Measurements from ENCODE around the gene FHL3. TPM values are rescaled to one million over a fixed set of nuclear protein-coding genes. Genes with fewer than 3 reads are reported as not detected.

The FHL3 gene
- polyA plus RNA-seq, 2 donors, result 8.3 to 13.7 TPM

DNA sequence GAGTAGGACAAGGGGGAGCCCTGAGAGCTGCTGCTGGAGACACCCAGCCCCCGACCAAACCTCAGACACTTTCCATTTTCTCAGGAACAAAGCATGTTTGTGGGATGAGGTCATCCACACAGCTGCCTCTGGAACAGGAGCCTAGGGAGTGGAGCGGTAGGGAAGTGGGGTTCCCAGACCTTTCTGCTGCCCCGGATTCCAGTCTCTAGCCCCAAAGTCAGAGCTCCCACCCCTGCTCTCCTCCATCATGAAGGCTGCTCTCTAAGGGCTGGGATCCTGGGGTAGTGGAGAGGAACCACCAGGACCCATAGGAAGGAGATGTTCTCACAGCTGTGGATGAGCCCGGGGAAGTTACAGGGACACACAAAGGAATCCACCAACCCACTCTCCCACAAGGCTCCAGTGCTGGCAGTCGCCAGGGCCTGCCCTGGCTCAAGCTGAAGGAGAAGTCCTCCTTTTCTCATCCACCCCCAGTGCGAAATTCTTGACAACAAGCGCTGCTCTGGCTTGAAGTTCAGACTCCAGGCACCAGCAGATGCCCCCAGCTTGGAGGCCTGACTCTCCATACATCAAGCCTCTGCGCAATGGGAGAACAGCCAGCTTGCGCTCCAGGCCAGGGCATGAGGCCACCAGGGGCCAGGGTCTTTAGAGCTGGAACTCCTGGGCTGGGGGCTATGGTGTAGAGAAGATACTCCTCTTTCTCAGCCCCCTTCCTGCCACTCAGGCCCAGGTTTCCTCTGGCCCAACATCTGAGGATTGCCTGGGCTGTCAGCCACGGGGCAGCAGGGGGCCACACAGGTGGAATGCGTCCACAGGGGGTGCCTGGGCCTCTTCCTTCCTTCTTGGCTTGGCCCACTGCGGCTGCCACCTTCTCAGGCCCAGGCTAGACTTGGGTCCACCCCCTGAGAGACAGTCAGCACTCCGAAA, 4.5 kb downstream of the FHL3 start:
- peaks cover 8 to 22% of the 10 kb centered on the region in 2 donors for H3K4me1 ChIP-seq (ENCODE audit: control insufficient read depth in 2 of 2, insufficient read depth in 2 of 2, low read length in 1 of 2)
- H3K36me3 ChIP-seq (ENCODE audit: control insufficient read depth in 2 of 2, insufficient read depth in 2 of 2, low read length in 1 of 2), result peaks cover 0 to 4% of the 10 kb centered on the region in 2 donors
- H3K27ac ChIP-seq (ENCODE audit: low read depth in 2 of 2, low read length in 1 of 2), result peak overlapping the region; percentile 79 to 88
- H3K4me3 ChIP-seq (ENCODE audit: low read depth in 1 of 2, low read length in 2 of 2), result no peak overlapping the region
- H3K9me3 ChIP-seq (ENCODE audit: control insufficient read depth in 2 of 2, insufficient read depth in 1 of 2, low read depth in 1 of 2, low read length in 1 of 2), result no peaks in the 10 kb centered on the region
- H3K27me3 ChIP-seq (ENCODE audit: control insufficient read depth in 1 of 2, insufficient read depth in 2 of 2, low read length in 2 of 2), result no peaks in the 10 kb centered on the region
- 41 to 46% methylated on average over 13 of the region's 13 CpGs for WGBS, 2 donors

DNA sequence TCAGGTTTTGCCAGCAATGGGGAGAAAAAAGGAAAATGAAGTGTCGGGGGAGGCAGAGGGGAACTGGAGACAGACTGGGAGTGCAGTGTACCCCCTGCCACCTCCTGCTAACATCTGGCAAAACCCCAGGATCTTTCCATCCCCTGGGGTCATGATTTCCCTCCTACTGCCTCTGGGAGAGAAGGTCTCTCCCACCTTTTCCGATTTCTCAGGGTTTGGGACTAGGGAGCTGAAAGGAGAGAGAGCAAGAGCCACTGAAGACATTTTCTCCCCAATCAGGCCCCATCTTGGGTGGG, 5.1 kb downstream of the FHL3 start:
- Histone ChIP-seq H3K4me3 (ENCODE audit: low read depth in 1 of 2, low read length in 2 of 2) (no peak overlapping the region), H3K27me3 (ENCODE audit: control insufficient read depth in 1 of 2, insufficient read depth in 2 of 2, low read length in 2 of 2) (no peaks in the 10 kb centered on the region), H3K36me3 (ENCODE audit: control insufficient read depth in 2 of 2, insufficient read depth in 2 of 2, low read length in 1 of 2) (peaks cover 0 to 4% of the 10 kb centered on the region in 2 donors), H3K4me1 (ENCODE audit: control insufficient read depth in 2 of 2, insufficient read depth in 2 of 2, low read length in 1 of 2) (peaks cover 8 to 23% of the 10 kb centered on the region in 2 donors), H3K27ac (ENCODE audit: low read depth in 2 of 2, low read length in 1 of 2) (peak overlapping the region; percentile 79 to 88), H3K9me3 (ENCODE audit: control insufficient read depth in 2 of 2, insufficient read depth in 1 of 2, low read depth in 1 of 2, low read length in 1 of 2) (no peaks in the 10 kb centered on the region)
- WGBS, 2 donors, result 54 to 61% methylated on average over 2 of the region's 2 CpGs

DNA sequence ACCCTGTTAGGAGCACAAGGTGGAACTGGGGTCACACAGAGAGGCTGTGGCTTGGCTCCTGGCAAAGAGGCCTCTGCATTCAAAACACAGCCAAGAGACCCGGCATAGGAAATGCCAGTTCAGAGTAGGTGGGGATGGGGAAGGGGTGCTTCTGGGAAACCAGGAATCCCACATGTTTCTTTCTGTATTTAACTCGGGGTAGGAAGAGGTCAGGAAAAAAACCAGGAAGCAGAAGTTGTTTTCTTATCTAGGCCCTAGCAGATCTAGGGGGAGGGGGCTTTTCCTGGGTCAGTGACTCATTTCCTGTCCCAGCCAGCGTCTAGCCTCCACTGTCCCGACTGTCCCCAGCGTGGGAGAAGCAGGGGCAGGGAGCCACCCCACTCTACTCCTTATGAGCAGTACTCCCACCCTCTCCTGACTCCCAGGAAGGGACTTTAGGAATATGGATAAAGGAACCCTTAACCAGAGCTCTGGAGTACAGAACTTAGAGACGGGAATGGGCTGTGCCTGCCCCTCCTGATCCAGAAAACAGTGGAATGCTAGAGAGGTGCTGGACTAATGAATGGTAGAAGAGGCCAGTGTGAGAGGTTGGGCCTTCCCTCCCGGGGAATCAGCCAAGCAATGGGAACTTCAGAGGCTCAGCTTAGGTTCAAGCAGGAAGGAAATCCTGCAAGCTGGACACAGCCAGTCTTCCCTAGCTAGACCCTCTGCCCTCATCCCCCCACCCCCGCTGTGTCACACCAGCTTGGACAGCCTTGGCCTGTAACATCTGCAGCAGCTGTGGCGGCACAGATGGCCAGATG, 5.7 kb downstream of the FHL3 start:
- Histone ChIP-seq H3K4me1 (ENCODE audit: control insufficient read depth in 2 of 2, insufficient read depth in 2 of 2, low read length in 1 of 2) (peaks cover 8 to 27% of the 10 kb centered on the region in 2 donors), H3K36me3 (ENCODE audit: control insufficient read depth in 2 of 2, insufficient read depth in 2 of 2, low read length in 1 of 2) (peaks cover 0 to 4% of the 10 kb centered on the region in 2 donors), H3K27me3 (ENCODE audit: control insufficient read depth in 1 of 2, insufficient read depth in 2 of 2, low read length in 2 of 2) (no peaks in the 10 kb centered on the region), H3K9me3 (ENCODE audit: control insufficient read depth in 2 of 2, insufficient read depth in 1 of 2, low read depth in 1 of 2, low read length in 1 of 2) (no peaks in the 10 kb centered on the region), H3K4me3 (ENCODE audit: low read depth in 1 of 2, low read length in 2 of 2) (no peak overlapping the region), H3K27ac (ENCODE audit: low read depth in 2 of 2, low read length in 1 of 2) (peak overlapping the region; percentile 79 to 88)
- 26 to 28% methylated on average over 9 of the region's 9 CpGs for WGBS, 2 donors

DNA sequence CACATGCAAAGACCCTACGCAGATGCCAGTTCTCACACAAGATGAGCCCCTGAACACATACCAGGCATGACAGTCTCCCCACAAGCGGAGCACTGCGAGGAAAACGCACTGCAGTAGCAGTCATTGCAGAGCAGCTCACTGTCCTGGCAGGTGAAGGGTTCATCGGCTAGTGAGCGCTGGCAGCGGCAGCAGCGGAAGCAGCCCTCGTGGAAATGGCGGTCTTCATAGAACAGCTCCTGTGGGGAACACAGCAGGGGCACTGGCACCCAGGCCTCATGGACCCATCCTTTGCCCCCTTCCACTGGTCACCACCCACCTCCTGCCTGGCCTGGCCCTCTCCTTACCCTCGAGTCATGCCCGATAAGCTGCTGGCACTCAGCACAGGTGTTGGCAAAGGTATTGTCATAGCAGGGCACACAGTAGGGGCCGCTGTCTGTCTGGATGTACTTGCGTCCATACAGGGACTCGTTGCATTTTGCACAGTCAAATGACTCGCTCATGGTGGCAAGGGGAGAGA, 6.3 kb downstream of the FHL3 start:
- Histone ChIP-seq H3K4me1 (ENCODE audit: control insufficient read depth in 2 of 2, insufficient read depth in 2 of 2, low read length in 1 of 2) (peaks cover 8 to 23% of the 10 kb centered on the region in 2 donors), H3K36me3 (ENCODE audit: control insufficient read depth in 2 of 2, insufficient read depth in 2 of 2, low read length in 1 of 2) (peaks cover 0 to 4% of the 10 kb centered on the region in 2 donors)

DNA sequence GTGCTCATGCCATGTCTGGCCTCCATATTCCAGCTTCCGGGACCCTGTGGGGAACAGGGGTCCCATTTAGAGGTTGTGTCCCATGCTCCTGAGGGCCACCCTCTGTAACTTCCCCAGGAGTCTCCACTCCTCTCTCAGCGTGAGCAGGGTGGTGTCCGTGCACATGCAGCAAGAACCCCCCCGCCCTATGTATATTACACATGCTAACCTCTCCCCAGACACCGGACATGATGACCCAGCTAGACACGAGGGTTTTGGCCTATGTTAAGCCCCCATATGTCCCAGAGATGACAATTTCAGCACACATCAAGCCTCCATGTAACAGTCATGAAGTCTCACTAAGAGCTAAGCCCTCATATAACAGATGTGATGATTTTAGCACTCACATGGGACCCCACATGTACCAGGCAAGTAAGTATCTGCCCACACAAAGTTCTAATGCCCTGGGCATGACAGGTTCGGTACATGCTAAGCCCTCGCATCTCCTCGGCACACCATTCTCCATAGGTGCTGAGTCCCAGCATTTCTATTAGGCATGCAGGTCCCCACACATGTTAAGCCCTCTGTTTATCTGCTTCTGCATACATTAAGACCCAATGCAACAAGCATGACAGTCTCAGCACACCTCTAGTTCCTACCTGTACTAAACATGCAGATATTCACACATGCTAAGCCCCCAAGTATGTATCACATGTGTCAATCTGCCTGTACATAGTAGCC, 7.1 kb downstream of the FHL3 start:
- peak overlapping the region; percentile 79 to 88 for H3K27ac ChIP-seq (ENCODE audit: low read depth in 2 of 2, low read length in 1 of 2)
- no peak overlapping the region for H3K4me3 ChIP-seq (ENCODE audit: low read depth in 1 of 2, low read length in 2 of 2)
- peaks cover 0 to 4% of the 10 kb centered on the region in 2 donors for H3K36me3 ChIP-seq (ENCODE audit: control insufficient read depth in 2 of 2, insufficient read depth in 2 of 2, low read length in 1 of 2)
- 75 to 82% methylated on average over 9 of the region's 9 CpGs for WGBS, 2 donors
- peaks cover 8 to 23% of the 10 kb centered on the region in 2 donors for H3K4me1 ChIP-seq (ENCODE audit: control insufficient read depth in 2 of 2, insufficient read depth in 2 of 2, low read length in 1 of 2)
- no peaks in the 10 kb centered on the region for H3K9me3 ChIP-seq (ENCODE audit: control insufficient read depth in 2 of 2, insufficient read depth in 1 of 2, low read depth in 1 of 2, low read length in 1 of 2)
- no peaks in the 10 kb centered on the region for H3K27me3 ChIP-seq (ENCODE audit: control insufficient read depth in 1 of 2, insufficient read depth in 2 of 2, low read length in 2 of 2)

More for the DNA sequence above, 6.3 kb downstream of the FHL3 start:
- WGBS, 2 donors, result 75% methylated on average over 16 of the region's 16 CpGs
- Histone ChIP-seq H3K4me3 (ENCODE audit: low read depth in 1 of 2, low read length in 2 of 2) (no peak overlapping the region), H3K27me3 (ENCODE audit: control insufficient read depth in 1 of 2, insufficient read depth in 2 of 2, low read length in 2 of 2) (no peaks in the 10 kb centered on the region), H3K9me3 (ENCODE audit: control insufficient read depth in 2 of 2, insufficient read depth in 1 of 2, low read depth in 1 of 2, low read length in 1 of 2) (no peaks in the 10 kb centered on the region), H3K27ac (ENCODE audit: low read depth in 2 of 2, low read length in 1 of 2) (peak overlapping the region; percentile 79 to 88)

DNA sequence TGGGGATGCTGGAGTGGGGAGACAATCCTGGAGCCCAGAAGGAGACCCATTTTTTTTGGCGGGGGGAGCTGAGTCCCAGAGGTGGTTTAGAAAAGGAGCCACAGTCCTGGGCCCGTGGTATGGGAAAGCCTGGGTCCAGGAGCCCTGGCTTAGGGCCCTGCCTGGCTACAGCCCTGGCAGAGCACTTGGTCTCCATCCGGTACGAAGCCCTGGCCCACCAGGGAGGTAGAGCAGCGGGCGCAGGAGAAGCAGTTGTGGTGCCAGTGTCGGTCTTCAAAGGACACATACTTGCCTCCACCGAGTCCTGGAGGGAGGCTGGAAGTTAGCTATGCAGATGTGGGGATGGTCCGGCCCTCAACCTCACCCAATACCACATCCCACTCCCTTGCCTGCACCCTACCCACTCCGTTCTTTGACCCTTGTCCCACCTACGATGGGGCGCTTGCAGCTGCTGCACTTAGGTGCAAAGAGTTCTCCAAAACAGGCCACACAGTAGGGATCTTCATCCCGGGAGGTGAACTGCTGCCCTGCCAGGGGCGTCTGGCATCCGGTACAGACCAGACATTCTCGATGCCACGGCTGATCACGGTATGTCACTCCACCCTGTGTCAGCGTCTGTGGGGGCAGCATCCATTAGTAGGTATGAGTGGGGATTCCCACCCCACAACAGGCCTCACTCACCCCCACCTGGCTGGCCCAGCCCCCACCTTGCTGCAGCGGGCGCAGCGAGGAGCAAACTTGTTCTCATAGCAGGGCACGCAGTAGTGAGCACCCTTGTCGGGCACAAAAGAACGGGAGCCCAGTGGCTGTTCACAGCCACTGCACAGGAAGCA, 7.8 kb downstream of the FHL3 start:
- Histone ChIP-seq H3K27me3 (ENCODE audit: control insufficient read depth in 1 of 2, insufficient read depth in 2 of 2, low read length in 2 of 2) (no peaks in the 10 kb centered on the region), H3K4me1 (ENCODE audit: control insufficient read depth in 2 of 2, insufficient read depth in 2 of 2, low read length in 1 of 2) (peaks cover 8 to 23% of the 10 kb centered on the region in 2 donors), H3K9me3 (ENCODE audit: control insufficient read depth in 2 of 2, insufficient read depth in 1 of 2, low read depth in 1 of 2, low read length in 1 of 2) (no peaks in the 10 kb centered on the region), H3K4me3 (ENCODE audit: low read depth in 1 of 2, low read length in 2 of 2) (no peak overlapping the region), H3K27ac (ENCODE audit: low read depth in 2 of 2, low read length in 1 of 2) (peak overlapping the region; percentile 79 to 90), H3K36me3 (ENCODE audit: control insufficient read depth in 2 of 2, insufficient read depth in 2 of 2, low read length in 1 of 2) (peaks cover 0 to 4% of the 10 kb centered on the region in 2 donors)
- WGBS, 2 donors, result 85 to 88% methylated on average over 25 of the region's 25 CpGs

DNA sequence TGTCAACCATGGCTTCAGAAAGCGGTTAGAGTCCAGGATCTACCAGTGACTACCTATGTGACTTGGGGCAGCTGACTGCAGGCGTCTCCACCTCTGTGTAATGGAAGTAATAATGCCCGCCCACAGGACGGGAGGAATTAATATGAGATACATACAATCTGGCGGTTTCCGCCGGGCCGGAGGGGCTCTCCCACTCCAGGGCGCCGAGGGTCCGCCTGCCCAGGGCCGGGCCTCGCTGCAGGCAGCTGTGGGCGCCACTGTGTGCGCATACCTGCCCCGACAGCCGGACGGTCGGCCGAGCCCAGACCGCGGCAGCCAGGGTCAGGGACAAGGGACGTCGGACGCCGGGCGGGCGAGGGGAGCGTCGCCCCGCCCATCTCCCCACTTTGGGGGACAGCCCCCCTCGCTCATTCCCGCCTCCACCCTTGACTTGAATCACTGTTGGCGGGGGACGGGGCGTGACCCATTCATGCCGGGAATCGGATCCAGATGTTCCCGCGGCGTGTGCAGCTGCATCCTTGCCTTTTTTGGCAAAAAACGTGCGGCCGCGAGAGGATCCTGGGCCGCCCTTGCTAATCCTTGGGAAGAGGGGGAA, 9.5 kb downstream of the FHL3 start:
- peaks cover 3 to 15% of the 10 kb centered on the region in 2 donors for H3K4me1 ChIP-seq (ENCODE audit: control insufficient read depth in 2 of 2, insufficient read depth in 2 of 2, low read length in 1 of 2)
- H3K4me3 ChIP-seq (ENCODE audit: low read depth in 1 of 2, low read length in 2 of 2), result peak overlapping the region; percentile 61
- 5 to 12% methylated on average over 46 of the region's 46 CpGs for WGBS, 2 donors
- H3K36me3 ChIP-seq (ENCODE audit: control insufficient read depth in 2 of 2, insufficient read depth in 2 of 2, low read length in 1 of 2), result peaks cover 0 to 4% of the 10 kb centered on the region in 2 donors
- H3K9me3 ChIP-seq (ENCODE audit: control insufficient read depth in 2 of 2, insufficient read depth in 1 of 2, low read depth in 1 of 2, low read length in 1 of 2), result no peaks in the 10 kb centered on the region
- H3K27ac ChIP-seq (ENCODE audit: low read depth in 2 of 2, low read length in 1 of 2), result peak overlapping the region; percentile 90 to 91
- no peaks in the 10 kb centered on the region for H3K27me3 ChIP-seq (ENCODE audit: control insufficient read depth in 1 of 2, insufficient read depth in 2 of 2, low read length in 2 of 2)

DNA sequence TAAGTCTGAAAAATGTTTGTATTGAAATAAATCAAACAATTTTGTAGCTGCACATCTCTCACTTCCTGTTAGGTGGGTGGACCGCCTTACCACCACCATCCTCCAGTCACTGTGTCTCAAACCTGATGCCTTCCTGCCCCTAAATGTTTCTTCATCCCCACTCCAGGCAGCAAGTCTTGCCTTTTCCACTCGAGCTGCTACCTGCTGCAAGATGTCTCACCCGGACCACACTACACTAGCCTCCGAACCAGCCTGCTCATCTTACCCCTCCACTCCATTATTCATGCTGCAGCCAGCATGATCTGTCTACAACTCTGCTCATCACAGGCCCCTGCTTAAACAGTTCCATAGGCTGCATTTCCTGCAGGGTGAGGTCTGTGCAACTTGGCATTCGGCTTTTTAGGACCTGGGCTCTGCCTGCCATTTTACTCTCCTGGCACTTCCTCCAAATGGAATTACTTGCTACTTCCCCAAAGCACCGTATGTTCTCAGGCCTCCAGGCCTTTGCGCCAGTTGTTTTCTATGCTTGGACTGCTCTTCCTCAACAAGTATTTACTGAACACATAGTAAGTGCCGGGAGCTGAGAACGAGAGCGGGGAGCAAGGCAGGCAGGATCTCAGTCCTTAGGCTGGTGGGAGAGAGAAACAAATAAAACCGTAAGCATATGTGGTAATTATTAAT, 10.3 kb downstream of the FHL3 start:
- peak overlapping the region; percentile 90 to 91 for H3K27ac ChIP-seq (ENCODE audit: low read depth in 2 of 2, low read length in 1 of 2)
- H3K9me3 ChIP-seq (ENCODE audit: control insufficient read depth in 2 of 2, insufficient read depth in 1 of 2, low read depth in 1 of 2, low read length in 1 of 2), result no peaks in the 10 kb centered on the region
- peaks cover 0 to 4% of the 10 kb centered on the region in 2 donors for H3K36me3 ChIP-seq (ENCODE audit: control insufficient read depth in 2 of 2, insufficient read depth in 2 of 2, low read length in 1 of 2)
- WGBS, 2 donors, result 39 to 55% methylated on average over 11 of the region's 11 CpGs
- no peaks in the 10 kb centered on the region for H3K27me3 ChIP-seq (ENCODE audit: control insufficient read depth in 1 of 2, insufficient read depth in 2 of 2, low read length in 2 of 2)
- H3K4me1 ChIP-seq (ENCODE audit: control insufficient read depth in 2 of 2, insufficient read depth in 2 of 2, low read length in 1 of 2), result peaks cover 3 to 14% of the 10 kb centered on the region in 2 donors
- peak overlapping the region; percentile 6 to 61 for H3K4me3 ChIP-seq (ENCODE audit: low read depth in 1 of 2, low read length in 2 of 2)

Measured in esophagus (tissue), 2 donors.